H1 (cell line): ENCODE results near the gene DPEP3. TPM values are rescaled to one million over a fixed set of nuclear protein-coding genes. Genes with fewer than 3 reads are reported as not detected.

Source experiments
- CTCF ChIA-PET: fragments of 300-600 bp; sonication (Branson Sonifier 250); formaldehyde crosslinking; loops from one replicate; lab custom pipeline; 2021; ENCODE audit not compliant: partially characterized antibody; lab: Charles Lee
- POLR2A ChIA-PET: fragments of 300-600 bp; sonication (Branson Sonifier 250); formaldehyde crosslinking; loops from one replicate; lab custom pipeline; 2021; ENCODE audit warnings: inconsistent platforms; ENCODE audit not compliant: partially characterized antibody; lab: Charles Lee
- DNase-seq, 2 experiments: peaks; one replicate each; pipeline versions ENCODE4 v3.0.0 to v3.0.0-alpha.2; 2010 to 2022; ENCODE audit warnings: low spot score in 2 of 2, low read depth in 1 of 2, mixed read lengths in 1 of 2
- FAIRE-seq: peaks from 2 replicates; lab custom pipeline; 2011; peaks lifted over from hg19 to GRCh38; lab: Jason Lieb, UNC
- H2AFZ ChIP-seq: 2 replicates; pipeline ENCODE4 v1.8.1; 2012; ENCODE audit warnings: low read length, inconsistent platforms
- H2AK5ac ChIP-seq: 2 replicates; pipeline ENCODE4 v1.6.1; 2013; ENCODE audit warnings: low read depth, low read length
- H2BK120ac ChIP-seq: replicated peaks from 2 replicates; pipeline ENCODE3; 2013; ENCODE audit warnings: low read depth, low read length, inconsistent platforms
- H2BK12ac ChIP-seq: 2 replicates; pipeline ENCODE4 v1.6.1; 2013; ENCODE audit warnings: low read depth, low read length
- H2BK15ac ChIP-seq: 2 replicates; pipeline ENCODE4 v1.6.1; 2013; ENCODE audit warnings: low read length
- H2BK20ac ChIP-seq: 2 replicates; pipeline ENCODE4 v1.6.1; 2013; ENCODE audit warnings: low read length
- H2BK5ac ChIP-seq: 2 replicates; pipeline ENCODE4 v1.6.1; 2013; ENCODE audit warnings: low read depth, low read length
- H3K14ac ChIP-seq: 2 replicates; pipeline ENCODE4 v1.6.1; 2013; ENCODE audit warnings: inconsistent platforms; ENCODE audit not compliant: insufficient read length
- H3K18ac ChIP-seq: 2 replicates; pipeline ENCODE4 v1.6.1; 2013; ENCODE audit warnings: low read length; ENCODE audit errors: extremely low read depth
- H3K23ac ChIP-seq: 2 replicates; pipeline ENCODE4 v1.6.1; 2013; ENCODE audit warnings: inconsistent platforms; ENCODE audit not compliant: insufficient read length
- H3K23me2 ChIP-seq: 2 replicates; pipeline ENCODE4 v1.6.1; 2013; ENCODE audit warnings: low read depth, low read length
- H3K27ac ChIP-seq: 2 replicates; pipeline ENCODE4 v1.6.1; 2011; ENCODE audit warnings: low read depth, low read length, inconsistent platforms
- H3K27me3 ChIP-seq, 4 experiments: replicated peaks in 1 of 4; 1 replicate in 1 of 4; 2 replicates in 3 of 4; pipeline versions ENCODE4 v1.6.1 to v1.8.1; 2011 to 2013; ENCODE audit warnings: low read length in 3 of 4, mild to moderate bottlenecking in 3 of 4, inconsistent platforms in 2 of 4, mixed read lengths in 2 of 4, moderate library complexity in 1 of 4; ENCODE audit not compliant: control insufficient read depth in 3 of 4, insufficient read depth in 3 of 4; ENCODE audit errors: extremely low read depth in 1 of 4
- H3K36me3 ChIP-seq, 4 experiments: 2 replicates each; pipeline versions ENCODE4 v1.6.1 to v1.8.1; 2011 to 2013; ENCODE audit warnings: mild to moderate bottlenecking in 4 of 4, low read length in 3 of 4, moderate library complexity in 2 of 4, control low read depth in 1 of 4, inconsistent platforms in 1 of 4; ENCODE audit not compliant: insufficient read depth in 4 of 4, control insufficient read depth in 2 of 4
- H3K4ac ChIP-seq: replicated peaks from 2 replicates; pipeline ENCODE3; 2013; ENCODE audit warnings: low read length, low read depth, mixed read lengths, inconsistent platforms; ENCODE audit not compliant: insufficient read length
- H3K4me1 ChIP-seq, 4 experiments: replicated peaks in 1 of 4; 1 replicate in 1 of 4; 2 replicates in 3 of 4; pipeline versions ENCODE4 v1.6.1 to v1.8.1; 2011 to 2013; ENCODE audit warnings: low read length in 3 of 4, inconsistent platforms in 2 of 4, mixed read lengths in 1 of 4; ENCODE audit not compliant: insufficient read depth in 4 of 4, control insufficient read depth in 3 of 4
- H3K4me2 ChIP-seq, 2 experiments: 2 replicates each; pipeline versions ENCODE4 v1.6.1 to v1.8.1; 2011 to 2013; ENCODE audit warnings: low read depth in 2 of 2, low read length in 2 of 2, control low read depth in 1 of 2, inconsistent platforms in 1 of 2, mild to moderate bottlenecking in 1 of 2; ENCODE audit not compliant: insufficient read depth in 1 of 2
- H3K4me3 ChIP-seq, 4 experiments: fragments of 200-600, 300-600 bp in 1 of 4; sonication (generic), shearing (Covaris generic), sonication (Bioruptor Twin) in 1 of 4; 2 replicates each; pipeline versions ENCODE4 v1.5.1 to v1.8.1; 2011 to 2016; ENCODE audit warnings: low read length in 4 of 4, low read depth in 3 of 4, control low read depth in 2 of 4, inconsistent platforms in 2 of 4, mild to moderate bottlenecking in 2 of 4, mixed read lengths in 1 of 4, moderate library complexity in 1 of 4; ENCODE audit not compliant: insufficient read depth in 2 of 4; ENCODE audit errors: extremely low read depth in 1 of 4
- H3K56ac ChIP-seq: replicated peaks from 2 replicates; pipeline ENCODE3; 2013; ENCODE audit warnings: low read depth, mild to moderate bottlenecking, mixed read lengths, low read length, inconsistent platforms; ENCODE audit not compliant: insufficient read length
- H3K79me1 ChIP-seq: 2 replicates; pipeline ENCODE4 v1.6.1; 2013; ENCODE audit warnings: low read depth, low read length, control low read depth
- H3K79me2 ChIP-seq, 2 experiments: 2 replicates each; pipeline versions ENCODE4 v1.6.1 to v1.8.1; 2012 to 2013; ENCODE audit warnings: low read length in 2 of 2, mild to moderate bottlenecking in 2 of 2, inconsistent platforms in 1 of 2; ENCODE audit not compliant: insufficient read depth in 2 of 2, control insufficient read depth in 1 of 2
- H3K9ac ChIP-seq, 4 experiments: replicated peaks in 1 of 4; 1 replicate in 1 of 4; 2 replicates in 3 of 4; pipeline versions ENCODE4 v1.6.1 to v1.8.1; 2011 to 2013; ENCODE audit warnings: low read depth in 3 of 4, low read length in 3 of 4, control low read depth in 2 of 4, mild to moderate bottlenecking in 2 of 4, moderate library complexity in 2 of 4, inconsistent platforms in 1 of 4; ENCODE audit errors: extremely low read depth in 1 of 4
- H3K9me3 ChIP-seq, 2 experiments: 2 replicates each; pipeline versions ENCODE4 v1.6.1 to v1.8.1; 2012 to 2013; ENCODE audit warnings: mild to moderate bottlenecking in 2 of 2, moderate library complexity in 2 of 2, control low read depth in 1 of 2, inconsistent platforms in 1 of 2, low read depth in 1 of 2, low read length in 1 of 2, mixed read lengths in 1 of 2; ENCODE audit not compliant: insufficient read depth in 2 of 2
- H4K20me1 ChIP-seq, 2 experiments: replicated peaks in 1 of 2; 2 replicates each; pipeline versions ENCODE3 to v1.8.1; 2011 to 2013; ENCODE audit warnings: inconsistent platforms in 2 of 2, low read length in 2 of 2, mild to moderate bottlenecking in 1 of 2; ENCODE audit not compliant: insufficient read depth in 2 of 2, control insufficient read depth in 1 of 2
- H4K5ac ChIP-seq: 2 replicates; pipeline ENCODE4 v1.6.1; 2013; ENCODE audit warnings: low read length, low read depth, mixed read lengths, inconsistent platforms; ENCODE audit not compliant: insufficient read length
- H4K8ac ChIP-seq: 2 replicates; pipeline ENCODE4 v1.8.0; 2013; ENCODE audit warnings: mild to moderate bottlenecking, moderate library complexity, low read length, inconsistent platforms; ENCODE audit not compliant: insufficient read depth; ENCODE audit errors: extremely low read depth
- H4K91ac ChIP-seq: replicated peaks from 2 replicates; pipeline ENCODE3; 2013; ENCODE audit warnings: low read length, mixed read lengths, inconsistent platforms; ENCODE audit not compliant: insufficient read length
- CBX8 ChIP-seq: fragments of 300-800, 300-1000 bp; sonication (generic); IDR thresholded peaks from 2 replicates; pipeline ENCODE4 v1.7.1; 2016; ENCODE audit warnings: low read depth, low read length, borderline replicate concordance
- CHD2 ChIP-seq: IDR thresholded peaks from 2 replicates; pipeline ENCODE4 v1.6.1; 2012; ENCODE audit warnings: low read length, improper control_type of control experiment
- FOSL1 ChIP-seq: IDR thresholded peaks from 2 replicates; pipeline ENCODE4 v1.6.1; 2011; ENCODE audit warnings: mild to moderate bottlenecking, low read depth, low read length, moderate library complexity; ENCODE audit not compliant: insufficient read depth
- HDAC6 ChIP-seq: IDR thresholded peaks from one replicate; pipeline ENCODE4 v1.7.1; 2012; ENCODE audit warnings: low read depth, mild to moderate bottlenecking, inconsistent platforms, low read length, moderate library complexity
- MAX ChIP-seq: IDR thresholded peaks from 2 replicates; pipeline ENCODE4 v1.6.1; 2012; ENCODE audit warnings: inconsistent platforms
- NANOG ChIP-seq: IDR thresholded peaks from 2 replicates; pipeline ENCODE4 v1.6.1; 2011; ENCODE audit warnings: low read length, low read depth, mild to moderate bottlenecking, inconsistent platforms; ENCODE audit not compliant: insufficient read depth, poor library complexity, severe bottlenecking
- NRF1 ChIP-seq: IDR thresholded peaks from 2 replicates; pipeline ENCODE4 v1.6.1; 2011; ENCODE audit warnings: mild to moderate bottlenecking, low read depth, low read length, improper control_type of control experiment
- SRF ChIP-seq: IDR thresholded peaks from 2 replicates; pipeline ENCODE4 v1.6.1; 2011; ENCODE audit warnings: mild to moderate bottlenecking, low read depth, low read length, moderate library complexity
- TAF7 ChIP-seq: optimal IDR thresholded peaks from 2 replicates; pipeline ENCODE3; 2011; ENCODE audit warnings: low read depth, mild to moderate bottlenecking, inconsistent platforms, low read length, moderate library complexity, borderline replicate concordance
- TEAD4 ChIP-seq: IDR thresholded peaks from 2 replicates; pipeline ENCODE4 v1.6.1; 2012; ENCODE audit warnings: low read depth, low read length, inconsistent platforms, mixed read lengths
- WGBS, 2 experiments: shearing (Covaris generic) in 1 of 2; methylation state at CpG; one replicate each; pipeline versions ENCODE4 v1.1.6 to v1.1.7; 2013 to 2015; ENCODE audit warnings: low lambda C conversion rate in 2 of 2, mixed read lengths in 2 of 2, inconsistent platforms in 1 of 2, low coverage in 1 of 2, missing lambda C conversion rate in 1 of 2; ENCODE audit not compliant: insufficient replicate concordance in 2 of 2, insufficient coverage in 1 of 2, insufficient read length in 1 of 2; ENCODE audit errors: extremely low coverage in 1 of 2, missing lambda C conversion rate in 1 of 2; 5-methylcytosine and 5-hydroxymethylcytosine counted together
- polyA plus RNA-seq, 7 experiments: library from polyadenylated mRNA; depleted of rRNA in 3 of 7; stranded (reverse) in 5 of 7; unstranded in 2 of 7; fragments of >200 nt in 5 of 7; fragments of 200-250 nt in 2 of 7; gene quantifications; 1 replicate in 5 of 7; 2 replicates in 1 of 7; 4 replicates in 1 of 7; pipeline versions ENCODE4 v1.2.1 to v1.2.3, GENCODE V29; 2011 to 2013; ENCODE audit warnings: missing spikeins in 2 of 7, mixed read lengths in 2 of 7
- total RNA-seq: library from RNA; stranded (reverse); fragmentation: NEBNext Ultra II Directional; extraction: Animal tissue kit (Norgen Biotek cat#: 25700); gene quantifications from 2 replicates; pipeline ENCODE4 v1.2.1, GENCODE V29; 2021

DPEP3 gene
- total and polyA plus RNA-seq, 2 of the 8 experiments (the other 6 are each of a cell fraction or from before 2014, with no cell fraction given) = 6.5 to 9.9 TPM

DNA sequence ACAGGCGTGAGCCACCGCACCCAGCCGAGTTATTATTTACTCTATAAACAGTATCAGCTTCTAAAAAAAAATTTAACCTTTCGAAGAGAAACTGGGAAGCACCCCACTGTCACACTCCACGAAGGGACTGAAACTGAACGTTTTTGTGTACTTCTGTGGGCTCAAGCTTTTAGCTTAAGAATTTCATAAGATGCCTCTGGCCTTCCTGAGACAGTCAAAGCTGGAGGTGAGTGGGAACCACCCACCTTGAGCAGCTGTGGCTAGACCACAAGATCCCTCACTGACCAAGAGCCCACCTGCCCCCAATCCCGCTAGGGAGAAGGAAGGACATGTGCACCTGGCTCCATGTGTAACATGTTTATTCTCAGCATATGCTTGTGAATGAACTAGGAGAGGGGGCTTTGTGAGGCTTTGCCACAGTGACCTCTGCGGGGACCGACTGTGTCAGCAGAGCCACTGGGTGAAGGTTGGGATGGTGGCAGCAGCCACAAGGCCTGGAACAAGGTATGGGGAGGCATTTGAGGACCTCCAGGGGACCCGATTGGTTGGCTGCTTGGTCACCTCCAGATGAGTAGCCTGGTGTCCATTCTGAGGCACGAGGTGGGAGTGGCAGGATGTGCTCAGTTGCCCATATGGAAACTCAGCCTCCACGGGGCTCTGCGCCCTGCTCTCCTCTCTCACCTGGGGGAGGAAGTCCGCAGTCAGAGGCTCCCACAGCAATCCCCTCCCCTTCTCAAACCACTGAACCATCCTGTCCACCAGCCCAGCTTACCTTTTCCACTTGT is 4.8 kb downstream of the DPEP3 start:
- no peaks in the 10 kb centered on the region for H3K23me2 ChIP-seq
- no peak overlapping the region for H3K4ac ChIP-seq
- no peak overlapping the region for H3K4me2 ChIP-seq
- H3K23ac ChIP-seq = no peak overlapping the region
- H4K8ac ChIP-seq = no peak overlapping the region
- no peak overlapping the region for H2BK120ac ChIP-seq
- CTCF ChIA-PET = interaction anchor here (0.9 to 2.7 kb wide), 4 partner anchors 8 to 305 kb away, joined by 3 to 10 read pairs (median 3); no protein-coding TSS in a partner anchor
- H3K9me3 ChIP-seq = no peaks in the 10 kb centered on the region
- H3K18ac ChIP-seq = no peak overlapping the region
- no peak overlapping the region for H2AK5ac ChIP-seq
- TF ChIP-seq MAX (no peak), FOSL1 (no peak), HDAC6 (no peak), TAF7 (no peak), TEAD4 (no peak), CBX8 (no peak), NANOG (no peak), NRF1 (no peak), SRF (no peak), CHD2 (no peak)
- TF ChIP-seq, all 59 proteins: peak for 0
- no peak overlapping the region for H3K56ac ChIP-seq
- peaks cover 0 to 4% (median 0%) of the 10 kb centered on the region in 4 experiments; a peak in 3 of 7 replicates for H3K4me1 ChIP-seq
- H4K20me1 ChIP-seq = no peaks in the 10 kb centered on the region
- no peak for FAIRE-seq
- H2BK12ac ChIP-seq = no peak overlapping the region
- POLR2A ChIA-PET = interaction anchor here (0.8 to 1.4 kb wide), 2 partner anchors 30 to 109 kb away, joined by 3 to 5 read pairs; partner anchors contain the start of gene NFATC3
- H2BK15ac ChIP-seq = no peak overlapping the region
- WGBS, 2 experiments = 88% methylated on average over 14 of the region's 14 CpGs; no CpG with 5 or more reads in 1 of the 2 experiments
- no peak overlapping the region for H4K5ac ChIP-seq
- DNase-seq = no peak
- H3K36me3 ChIP-seq = no peaks in the 10 kb centered on the region; a peak in 1 of 8 replicates
- no peak overlapping the region for H2BK5ac ChIP-seq
- H3K4me3 ChIP-seq = no peak overlapping the region
- H3K14ac ChIP-seq = no peak overlapping the region
- no peak overlapping the region for H2AFZ ChIP-seq
- no peaks in the 10 kb centered on the region for H3K79me1 ChIP-seq
- no peak overlapping the region for H4K91ac ChIP-seq
- H2BK20ac ChIP-seq = no peak overlapping the region
- H3K79me2 ChIP-seq = no peaks in the 10 kb centered on the region
- no peak overlapping the region for H3K9ac ChIP-seq
- no peaks in the 10 kb centered on the region; a peak in 1 of 7 replicates for H3K27me3 ChIP-seq
- H3K27ac ChIP-seq = no peak overlapping the region
